Neutrophil (primary cell): ENCODE measurements around the gene ACAT2.

Source experiments
- H3K27ac ChIP-seq: fragments of 200-600 bp; sonication (generic); 2 replicates; pipeline ENCODE4 v1.5.1; 2016; ENCODE audit warnings: mild to moderate bottlenecking, moderate library complexity
- H3K27me3 ChIP-seq: fragments of 200-600 bp; sonication (generic); 2 replicates; pipeline ENCODE4 v1.6.0; 2016; ENCODE audit warnings: mild to moderate bottlenecking
- H3K36me3 ChIP-seq: fragments of 200-600 bp; sonication (generic); 2 replicates; pipeline ENCODE4 v1.5.1; 2017
- H3K4me1 ChIP-seq, 2 experiments: fragments of 200-600 bp in 1 of 2; sonication (generic) in 1 of 2; 1 replicate in 1 of 2; 2 replicates in 1 of 2; pipeline versions ENCODE4 v1.5.1 to v1.6.1; 2013 to 2016; ENCODE audit warnings: low read depth in 1 of 2, low read length in 1 of 2, mild to moderate bottlenecking in 1 of 2, moderate library complexity in 1 of 2; ENCODE audit not compliant: control insufficient read depth in 1 of 2, insufficient read depth in 1 of 2
- H3K4me3 ChIP-seq, 2 experiments: fragments of 200-600 bp in 1 of 2; sonication (generic) in 1 of 2; 1 replicate in 1 of 2; 2 replicates in 1 of 2; pipeline ENCODE4 v1.5.1; 2013 to 2016; ENCODE audit warnings: low read depth in 1 of 2, low read length in 1 of 2, mild to moderate bottlenecking in 1 of 2, moderate library complexity in 1 of 2
- H3K9me3 ChIP-seq: fragments of 200-600 bp; sonication (generic); 2 replicates; pipeline ENCODE4 v1.5.1; 2016
- TF ChIP-seq, protein P1 (sequence below): fragments of 200-600 bp; sonication (generic); IDR thresholded peaks from 2 replicates; pipeline ENCODE4 v1.5.1; 2016; ENCODE audit warnings: antibody characterized with exemption

The ACAT2 gene

DNA sequence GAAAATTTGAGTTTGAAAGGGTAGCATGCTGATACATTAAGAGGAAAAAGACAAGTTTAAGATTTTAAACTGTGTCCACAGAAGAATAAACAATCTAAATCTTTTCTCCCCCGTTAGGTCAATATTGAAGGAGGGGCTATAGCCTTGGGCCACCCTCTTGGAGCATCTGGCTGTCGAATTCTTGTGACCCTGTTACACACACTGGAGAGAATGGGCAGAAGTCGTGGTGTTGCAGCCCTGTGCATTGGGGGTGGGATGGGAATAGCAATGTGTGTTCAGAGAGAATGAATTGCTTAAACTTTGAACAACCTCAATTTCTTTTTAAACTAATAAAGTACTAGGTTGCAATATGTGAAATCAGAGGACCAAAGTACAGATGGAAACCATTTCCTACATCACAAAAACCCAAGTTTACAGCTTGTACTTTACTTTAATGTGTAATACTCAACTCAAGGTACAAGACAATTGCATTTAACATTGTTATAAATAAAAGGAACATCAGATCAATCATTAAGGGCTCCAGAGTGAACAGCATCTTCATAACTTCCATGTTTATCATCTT lies 16.8 kb downstream of the ACAT2 start:
- H3K9me3 ChIP-seq = no peaks in the 10 kb centered on the region
- TF ChIP-seq, protein P1, sequence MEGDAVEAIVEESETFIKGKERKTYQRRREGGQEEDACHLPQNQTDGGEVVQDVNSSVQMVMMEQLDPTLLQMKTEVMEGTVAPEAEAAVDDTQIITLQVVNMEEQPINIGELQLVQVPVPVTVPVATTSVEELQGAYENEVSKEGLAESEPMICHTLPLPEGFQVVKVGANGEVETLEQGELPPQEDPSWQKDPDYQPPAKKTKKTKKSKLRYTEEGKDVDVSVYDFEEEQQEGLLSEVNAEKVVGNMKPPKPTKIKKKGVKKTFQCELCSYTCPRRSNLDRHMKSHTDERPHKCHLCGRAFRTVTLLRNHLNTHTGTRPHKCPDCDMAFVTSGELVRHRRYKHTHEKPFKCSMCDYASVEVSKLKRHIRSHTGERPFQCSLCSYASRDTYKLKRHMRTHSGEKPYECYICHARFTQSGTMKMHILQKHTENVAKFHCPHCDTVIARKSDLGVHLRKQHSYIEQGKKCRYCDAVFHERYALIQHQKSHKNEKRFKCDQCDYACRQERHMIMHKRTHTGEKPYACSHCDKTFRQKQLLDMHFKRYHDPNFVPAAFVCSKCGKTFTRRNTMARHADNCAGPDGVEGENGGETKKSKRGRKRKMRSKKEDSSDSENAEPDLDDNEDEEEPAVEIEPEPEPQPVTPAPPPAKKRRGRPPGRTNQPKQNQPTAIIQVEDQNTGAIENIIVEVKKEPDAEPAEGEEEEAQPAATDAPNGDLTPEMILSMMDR = no peak
- H3K4me1 ChIP-seq = no peaks in the 10 kb centered on the region
- peaks cover 67% of the 10 kb centered on the region for H3K36me3 ChIP-seq
- H3K27me3 ChIP-seq = no peaks in the 10 kb centered on the region
- H3K27ac ChIP-seq = no peak overlapping the region
- no peak overlapping the region for H3K4me3 ChIP-seq

DNA sequence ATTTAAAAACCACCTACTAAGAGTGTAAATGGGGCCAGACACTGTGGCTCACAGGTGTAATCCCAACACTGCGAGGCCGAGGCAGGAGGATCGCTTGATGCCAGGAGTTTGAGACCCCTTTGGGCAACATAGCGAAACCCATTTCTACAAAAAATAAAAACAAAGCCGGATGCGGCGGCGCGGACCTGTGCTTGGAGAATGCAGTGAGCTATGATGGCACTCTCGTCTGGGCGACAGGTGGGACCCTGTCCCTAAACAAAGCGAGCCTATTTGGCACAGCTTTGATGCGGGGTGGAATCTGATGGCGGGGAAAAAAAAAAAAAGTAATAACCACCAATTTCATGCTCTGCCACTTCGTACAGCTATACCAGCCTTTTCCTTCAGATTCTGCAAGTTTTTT lies 26.4 kb downstream of the ACAT2 start:
- TF ChIP-seq, protein P1 = no peak
- Histone ChIP-seq H3K9me3 (no peaks in the 10 kb centered on the region), H3K36me3 (peaks cover 39% of the 10 kb centered on the region), H3K4me1 (peaks cover 36 to 41% of the 10 kb centered on the region in 2 experiments), H3K4me3 (peak overlapping the region; percentile 85 to 87), H3K27me3 (no peaks in the 10 kb centered on the region), H3K27ac (peak overlapping the region; percentile 91)

DNA sequence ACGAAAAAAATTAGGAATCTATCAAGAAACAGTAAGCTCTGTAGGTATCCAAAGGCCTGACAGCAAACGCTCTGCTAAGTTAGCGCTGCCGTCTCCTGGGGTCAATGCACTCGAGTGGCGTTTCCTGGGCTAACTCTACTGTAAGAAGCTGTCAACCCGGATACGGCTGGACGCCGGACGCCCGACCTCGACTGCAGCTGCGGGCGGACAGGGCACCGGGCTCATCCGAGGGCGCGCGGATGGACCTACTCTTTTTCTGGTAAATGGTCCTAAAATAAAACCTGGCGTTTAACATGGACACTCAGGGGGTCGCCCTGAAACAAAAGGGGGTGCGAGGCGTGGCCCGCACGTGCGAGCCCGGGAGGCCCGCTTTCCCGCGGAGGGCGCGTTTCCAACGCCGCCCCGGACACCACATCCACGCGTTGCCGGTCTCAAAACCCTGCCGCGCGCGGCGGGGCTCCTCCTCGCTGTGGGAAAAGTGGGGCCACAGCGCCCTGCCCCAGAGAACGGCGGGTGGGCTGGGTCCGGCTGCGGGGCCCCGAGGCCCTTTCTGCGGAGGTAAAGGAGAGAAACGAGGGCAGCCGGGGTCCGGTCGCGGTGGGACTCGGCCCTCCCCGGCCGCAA lies 27.0 kb downstream of the ACAT2 start:
- Histone ChIP-seq H3K4me1 (peaks cover 36 to 41% of the 10 kb centered on the region in 2 experiments), H3K36me3 (peaks cover 37% of the 10 kb centered on the region)

DNA sequence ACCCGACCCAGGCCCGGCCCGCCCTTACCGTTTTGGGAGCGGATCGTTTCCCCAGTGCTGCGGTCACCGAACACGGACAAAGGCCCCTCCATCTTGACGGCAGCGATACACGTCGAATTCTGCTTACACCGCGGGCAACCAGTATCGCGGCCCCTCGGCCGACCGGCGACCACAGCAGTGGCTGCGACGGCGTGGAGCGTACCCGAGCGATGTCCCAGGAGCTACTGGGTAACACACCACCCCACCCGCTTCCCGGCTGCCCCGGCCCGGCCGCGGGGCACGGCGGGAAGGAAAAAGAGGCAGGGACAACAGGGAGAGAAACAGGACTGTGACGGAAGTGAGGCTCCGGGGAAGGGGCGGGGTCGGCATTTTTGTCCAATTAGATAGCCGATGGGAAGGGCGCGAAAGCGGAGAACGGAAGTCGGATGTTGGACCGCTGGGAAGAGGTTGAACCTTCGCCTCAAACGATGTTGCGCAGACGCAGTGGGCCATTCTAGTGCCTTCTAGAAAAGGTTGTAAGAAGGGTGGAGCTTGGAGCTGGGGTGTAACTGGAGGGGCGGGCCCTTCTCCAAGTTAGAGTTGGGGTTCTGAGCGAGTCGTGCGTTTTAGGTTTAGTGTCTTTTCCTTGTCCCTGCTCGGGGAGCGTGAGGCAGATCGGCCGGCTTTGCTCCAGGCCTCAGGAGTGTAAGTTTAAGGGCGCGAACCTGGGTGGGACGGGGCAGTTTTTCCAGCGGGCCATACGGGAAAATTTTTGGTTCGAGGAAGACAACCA lies 27.7 kb downstream of the ACAT2 start, which contains the start of gene TCP1:
TCP1 (minus strand) TSS at position 226 of the 772 bp plus-strand sequence; CDS start at position 92, 134 bp downstream.
- TF ChIP-seq, protein P1 = no peak
- peak within 1 kb of the TSS; percentile 85 to 87 for H3K4me3 ChIP-seq
- H3K4me1 ChIP-seq = peaks cover 36 to 41% of the 10 kb centered on the region in 2 experiments
- H3K27ac ChIP-seq = peak within 1 kb of the TSS; percentile 91
- H3K27me3 ChIP-seq = no peaks in the 10 kb centered on the region
- peaks cover 30% of the 10 kb centered on the region for H3K36me3 ChIP-seq
- H3K9me3 ChIP-seq = no peaks in the 10 kb centered on the region

More for the DNA sequence above, 27.0 kb downstream of the ACAT2 start:
- TF ChIP-seq, protein P1 = no peak
- peak overlapping the region; percentile 85 to 87 for H3K4me3 ChIP-seq
- peak overlapping the region; percentile 91 for H3K27ac ChIP-seq
- no peaks in the 10 kb centered on the region for H3K9me3 ChIP-seq
- no peaks in the 10 kb centered on the region for H3K27me3 ChIP-seq

DNA sequence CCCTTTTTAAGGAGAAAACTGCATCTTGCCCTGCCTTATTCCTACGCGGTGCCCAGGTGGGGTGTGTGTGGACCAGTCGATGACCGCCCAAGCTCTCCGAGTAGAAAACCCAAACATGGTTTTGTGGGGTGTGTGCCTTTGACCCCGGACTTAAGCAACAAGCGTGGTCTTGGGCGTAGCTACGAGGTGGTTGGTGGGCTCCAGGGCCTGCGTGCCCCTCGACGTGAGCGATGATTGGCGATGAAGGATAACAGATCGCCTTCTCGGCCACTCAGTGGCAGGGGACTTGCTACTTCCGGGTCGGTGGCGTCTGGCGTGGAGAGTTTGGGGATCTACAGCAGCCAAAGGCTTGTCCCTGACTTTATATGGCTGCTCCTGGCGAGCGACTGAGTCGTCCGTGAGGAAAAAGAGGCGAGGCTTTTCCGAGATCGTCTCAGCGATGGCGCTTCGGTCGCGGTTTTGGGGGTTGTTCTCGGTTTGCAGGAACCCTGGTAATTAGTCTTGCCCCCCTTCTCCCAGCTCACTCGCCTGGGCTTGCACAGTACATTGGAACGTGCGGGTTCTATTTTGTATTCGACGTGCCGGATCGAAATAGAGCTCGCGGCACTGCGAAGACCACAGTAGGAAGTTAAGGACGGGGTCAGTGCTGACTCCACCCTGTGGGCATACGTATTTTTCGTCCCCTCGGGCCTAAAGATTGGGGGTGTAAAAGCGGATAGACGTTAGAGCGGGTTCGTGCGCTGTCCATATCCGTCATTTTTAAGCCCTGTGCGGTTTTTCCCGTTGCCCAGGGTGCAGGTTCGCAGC lies 28.5 kb downstream of the ACAT2 start, which contains the start of gene MRPL18:
MRPL18 (plus strand) TSS at position 319 of the 807 bp plus-strand sequence; CDS start at position 440, 121 bp downstream.
- Histone ChIP-seq H3K4me1 (peaks cover 36 to 41% of the 10 kb centered on the region in 2 experiments), H3K4me3 (peak within 1 kb of the TSS; percentile 85 to 87), H3K27ac (peak within 1 kb of the TSS; percentile 91), H3K36me3 (peaks cover 25% of the 10 kb centered on the region), H3K9me3 (no peaks in the 10 kb centered on the region), H3K27me3 (no peaks in the 10 kb centered on the region)
- TF ChIP-seq, protein P1 = peak; percentile 18
